GM12891 (cell line): ENCODE results near the gene PTPN23.

ENCODE experiments used
- PAX5 ChIP-seq: IDR thresholded peaks from 2 replicates; pipeline ENCODE4 v1.6.1; 2011; ENCODE audit warnings: low read length, moderate library complexity, mild to moderate bottlenecking; ENCODE audit not compliant: insufficient read depth, severe bottlenecking
- POLR2A ChIP-seq: IDR thresholded peaks from 2 replicates; pipeline ENCODE4 v1.6.1; 2011; ENCODE audit warnings: low read depth, low read length, control low read depth
- POLR2AphosphoS5 ChIP-seq: IDR thresholded peaks from 2 replicates; pipeline ENCODE4 v1.6.1; 2011; ENCODE audit warnings: low read depth, low read length, control low read depth
- POU2F2 ChIP-seq: IDR thresholded peaks from 2 replicates; pipeline ENCODE4 v1.6.1; 2011; ENCODE audit warnings: low read depth, mild to moderate bottlenecking, control low read depth, low read length, moderate library complexity
- SPI1 ChIP-seq: IDR thresholded peaks from 2 replicates; pipeline ENCODE4 v1.6.1; 2011; ENCODE audit warnings: low read depth, low read length, control low read depth

GRCh38 chr3:47452453-47453215 lies 71.8 kb downstream of the PTPN23 start:
- TF ChIP-seq POLR2A = no peak
- TF ChIP-seq POLR2AphosphoS5 = no peak
- TF ChIP-seq SPI1 = no peak
- no peak for TF ChIP-seq POU2F2
- TF ChIP-seq PAX5 = no peak
